ENCODE results near the gene BTN1A1. TPM values are rescaled to one million over a fixed set of nuclear protein-coding genes. Genes with fewer than 3 reads are reported as not detected.
"Not testable (repeated sequence)": the region's sequence is repeated elsewhere in the genome, so short reads cannot be mapped to it uniquely, and the experiment has no call there.

The BTN1A1 gene
- total RNA-seq, 3 donors from 2014 or later: 0.10 TPM; not detected in 2

- H3K4me1 Mint-ChIP-seq (ENCODE audit: low read depth): peaks cover 42% of the 10 kb centered on the region
- DNase-seq: peak; percentile 96
- no peaks in the 10 kb centered on the region for H3K9me3 Mint-ChIP-seq
- peak; percentile 36 to 51 for ATAC-seq
- no peaks in the 10 kb centered on the region for H3K27me3 Mint-ChIP-seq (ENCODE audit: low read depth)
- peak overlapping the region; percentile 96 for H3K4me3 Mint-ChIP-seq
- no peaks in the 10 kb centered on the region for H3K36me3 Mint-ChIP-seq (ENCODE audit: insufficient read depth)
Measured at GRCh38 chr6:26532699-26533531, 32.8 kb downstream of the BTN1A1 start.

GRCh38 chr6:26533532-26533931, 33.4 kb downstream of the BTN1A1 start:
- no peak for ATAC-seq
- Mint-ChIP-seq H3K4me3 (peak overlapping the region; percentile 96), H3K36me3 (ENCODE audit: insufficient read depth) (no peaks in the 10 kb centered on the region), H3K4me1 (ENCODE audit: low read depth) (peaks cover 42% of the 10 kb centered on the region), H3K9me3 (no peaks in the 10 kb centered on the region), H3K27me3 (ENCODE audit: low read depth) (no peaks in the 10 kb centered on the region)
- DNase-seq: no peak

GRCh38 chr6:26534681-26535465, 34.8 kb downstream of the BTN1A1 start:
- DNase-seq (no peak), ATAC-seq (no peak)
- no peak overlapping the region for H3K4me3 Mint-ChIP-seq
- peaks cover under 1% of the 10 kb centered on the region for H3K36me3 Mint-ChIP-seq (ENCODE audit: insufficient read depth)
- peaks cover 46% of the 10 kb centered on the region for H3K4me1 Mint-ChIP-seq (ENCODE audit: low read depth)
- no peaks in the 10 kb centered on the region for H3K9me3 Mint-ChIP-seq
- H3K27me3 Mint-ChIP-seq (ENCODE audit: low read depth): no peaks in the 10 kb centered on the region

GRCh38 chr6:26536571-26537159, 36.6 kb downstream of the BTN1A1 start:
- peak in 1 of 2 donors; percentile 3 for ATAC-seq
- DNase-seq: no peak
- peaks cover 5% of the 10 kb centered on the region for H3K36me3 Mint-ChIP-seq (ENCODE audit: insufficient read depth)
- peaks cover 56% of the 10 kb centered on the region for H3K4me1 Mint-ChIP-seq (ENCODE audit: low read depth)
- H3K4me3 Mint-ChIP-seq: peak overlapping the region; percentile 96
- H3K9me3 Mint-ChIP-seq: no peaks in the 10 kb centered on the region
- H3K27me3 Mint-ChIP-seq (ENCODE audit: low read depth): no peaks in the 10 kb centered on the region

- Mint-ChIP-seq H3K4me1 (ENCODE audit: low read depth) (peaks cover 54% of the 10 kb centered on the region), H3K4me3 (peak overlapping the region; percentile 96), H3K27me3 (ENCODE audit: low read depth) (no peaks in the 10 kb centered on the region), H3K9me3 (no peaks in the 10 kb centered on the region), H3K36me3 (ENCODE audit: insufficient read depth) (peaks cover 8% of the 10 kb centered on the region)
- peak; percentile 60 to 63 for ATAC-seq
- peak; percentile 88 for DNase-seq
Measured at GRCh38 chr6:26537160-26537845, 37.2 kb downstream of the BTN1A1 start.

- ATAC-seq: peak; percentile 71 to 74
- H3K4me3 Mint-ChIP-seq: peak within 1 kb of the TSS; percentile 96
- peaks cover 51% of the 10 kb centered on the region for H3K4me1 Mint-ChIP-seq (ENCODE audit: low read depth)
- no peaks in the 10 kb centered on the region for H3K27me3 Mint-ChIP-seq (ENCODE audit: low read depth)
- DNase-seq: peak; percentile 70
- peaks cover 13% of the 10 kb centered on the region for H3K36me3 Mint-ChIP-seq (ENCODE audit: insufficient read depth)
- no peaks in the 10 kb centered on the region for H3K9me3 Mint-ChIP-seq
Measured at GRCh38 chr6:26537846-26538571, 37.9 kb downstream of the BTN1A1 start, which contains the start of gene HMGN4. HMGN4 (plus strand) TSS chr6:26538366; CDS start chr6:26545207, 6,841 bp downstream.

GRCh38 chr6:26538572-26538902, 38.4 kb downstream of the BTN1A1 start:
- Mint-ChIP-seq H3K27me3 (ENCODE audit: low read depth) (no peaks in the 10 kb centered on the region), H3K4me3 (peak overlapping the region; percentile 96), H3K9me3 (no peaks in the 10 kb centered on the region), H3K4me1 (ENCODE audit: low read depth) (peaks cover 49% of the 10 kb centered on the region), H3K36me3 (ENCODE audit: insufficient read depth) (peaks cover 15% of the 10 kb centered on the region)
- no peak for DNase-seq
- no peak for ATAC-seq

- Mint-ChIP-seq H3K27me3 (ENCODE audit: low read depth) (no peaks in the 10 kb centered on the region), H3K4me1 (ENCODE audit: low read depth) (peaks cover 50% of the 10 kb centered on the region), H3K4me3 (peak overlapping the region; percentile 96), H3K36me3 (ENCODE audit: insufficient read depth) (peaks cover 15% of the 10 kb centered on the region), H3K9me3 (no peaks in the 10 kb centered on the region)
- DNase-seq (no peak), ATAC-seq (no peak)
Measured at GRCh38 chr6:26539071-26539615, 39.0 kb downstream of the BTN1A1 start.

GRCh38 chr6:26541579-26541978, 41.5 kb downstream of the BTN1A1 start:
- no peaks in the 10 kb centered on the region for H3K9me3 Mint-ChIP-seq
- no peaks in the 10 kb centered on the region for H3K27me3 Mint-ChIP-seq (ENCODE audit: low read depth)
- H3K4me3 Mint-ChIP-seq: no peak overlapping the region
- ATAC-seq (no peak), DNase-seq (no peak)
- peaks cover 46% of the 10 kb centered on the region for H3K4me1 Mint-ChIP-seq (ENCODE audit: low read depth)
- H3K36me3 Mint-ChIP-seq (ENCODE audit: insufficient read depth): peaks cover 29% of the 10 kb centered on the region

GRCh38 chr6:26543953-26544352, 43.9 kb downstream of the BTN1A1 start:
- Mint-ChIP-seq H3K27me3 (ENCODE audit: low read depth) (no peaks in the 10 kb centered on the region), H3K4me3 (no peak overlapping the region), H3K4me1 (ENCODE audit: low read depth) (peaks cover 38% of the 10 kb centered on the region), H3K36me3 (ENCODE audit: insufficient read depth) (peaks cover 33% of the 10 kb centered on the region), H3K9me3 (no peaks in the 10 kb centered on the region)
- DNase-seq (no peak), ATAC-seq (peak in 1 of 2 donors; percentile 61)

- Mint-ChIP-seq H3K36me3 (ENCODE audit: insufficient read depth) (peaks cover 33% of the 10 kb centered on the region), H3K27me3 (ENCODE audit: low read depth) (no peaks in the 10 kb centered on the region), H3K9me3 (no peaks in the 10 kb centered on the region), H3K4me1 (ENCODE audit: low read depth) (peaks cover 33% of the 10 kb centered on the region), H3K4me3 (no peak overlapping the region)
- ATAC-seq: no peak
- no peak for DNase-seq
Measured at GRCh38 chr6:26544473-26544872, 44.4 kb downstream of the BTN1A1 start.

GRCh38 chr6:26545627-26546026, 45.5 kb downstream of the BTN1A1 start:
- H3K4me3 Mint-ChIP-seq: no peak overlapping the region
- ATAC-seq (no peak), DNase-seq (no peak)
- peaks cover 30% of the 10 kb centered on the region for H3K36me3 Mint-ChIP-seq (ENCODE audit: insufficient read depth)
- H3K27me3 Mint-ChIP-seq (ENCODE audit: low read depth): no peaks in the 10 kb centered on the region
- H3K9me3 Mint-ChIP-seq: no peaks in the 10 kb centered on the region
- peaks cover 34% of the 10 kb centered on the region for H3K4me1 Mint-ChIP-seq (ENCODE audit: low read depth)

GRCh38 chr6:26547363-26547762, 47.3 kb downstream of the BTN1A1 start:
- H3K9me3 Mint-ChIP-seq; DNase-seq; ATAC-seq; H3K27me3 Mint-ChIP-seq (ENCODE audit: low read depth); H3K4me3 Mint-ChIP-seq: not testable (repeated sequence)
- H3K4me1 Mint-ChIP-seq (ENCODE audit: low read depth): peaks cover 23% of the 10 kb centered on the region
- peaks cover 25% of the 10 kb centered on the region for H3K36me3 Mint-ChIP-seq (ENCODE audit: insufficient read depth)

Data from activated T-cell treated with anti-CD3 and anti-CD28 coated beads, Interleukin-2, amount 50 U/mL, for 4 hours (primary cell).